DND-41 (cell line): Measurements from ENCODE around the gene MBP.

Experiments
- ATAC-seq: fragments of 200-7000 bp; cut with Tn5 transposase; 3 replicates; pipeline ENCODE4 v1.9.1; 2021; ENCODE audit warnings: low read depth; ENCODE audit not compliant: insufficient read depth
- DNase-seq: peaks from one replicate; pipeline ENCODE4 v3.0.0-alpha.2; 2020
- H2AFZ ChIP-seq: 2 replicates; pipeline ENCODE4 v1.6.0; 2012; ENCODE audit warnings: low read depth, low read length
- H3K27ac ChIP-seq: 2 replicates; pipeline ENCODE4 v1.5.1; 2012; ENCODE audit warnings: low read length, inconsistent platforms
- H3K27me3 ChIP-seq: fragments of 200-600 bp; sonication (generic); 2 replicates; pipeline ENCODE4 v1.6.0; 2012; ENCODE audit warnings: low read length, mild to moderate bottlenecking, inconsistent platforms; ENCODE audit not compliant: insufficient read depth, poor library complexity
- H3K36me3 ChIP-seq: 2 replicates; pipeline ENCODE4 v1.5.1; 2012; ENCODE audit warnings: low read length, inconsistent platforms; ENCODE audit not compliant: insufficient read depth
- H3K4me1 ChIP-seq: 2 replicates; pipeline ENCODE4 v1.5.1; 2012; ENCODE audit warnings: mild to moderate bottlenecking, low read length; ENCODE audit not compliant: insufficient read depth
- H3K4me2 ChIP-seq: 2 replicates; pipeline ENCODE4 v1.6.0; 2012; ENCODE audit warnings: mild to moderate bottlenecking, moderate library complexity, low read length, inconsistent platforms; ENCODE audit not compliant: insufficient read depth
- H3K4me3 ChIP-seq, 2 experiments: fragments of 200-600 bp in 1 of 2; shearing (Covaris generic) in 1 of 2; 2 replicates each; pipeline ENCODE4 v1.5.1; 2012 to 2016; ENCODE audit warnings: inconsistent platforms in 2 of 2, low read length in 2 of 2, mild to moderate bottlenecking in 2 of 2, low read depth in 1 of 2, moderate library complexity in 1 of 2
- H3K79me2 ChIP-seq: 2 replicates; pipeline ENCODE4 v1.6.0; 2012; ENCODE audit warnings: low read length, inconsistent platforms; ENCODE audit not compliant: insufficient read depth
- H3K9ac ChIP-seq: 2 replicates; pipeline ENCODE4 v1.6.0; 2012; ENCODE audit warnings: low read depth, mild to moderate bottlenecking, inconsistent platforms, low read length, moderate library complexity
- H3K9me3 ChIP-seq: 2 replicates; pipeline ENCODE4 v1.5.1; 2012; ENCODE audit warnings: low read length, moderate library complexity, mild to moderate bottlenecking, inconsistent platforms; ENCODE audit not compliant: insufficient read depth, severe bottlenecking
- H4K20me1 ChIP-seq: 2 replicates; pipeline ENCODE4 v1.6.0; 2012; ENCODE audit warnings: low read length; ENCODE audit not compliant: insufficient read depth
- CTCF ChIP-seq: IDR thresholded peaks from 2 replicates; pipeline ENCODE4 v1.5.1; 2012; ENCODE audit warnings: borderline replicate concordance, low read length, moderate library complexity, mild to moderate bottlenecking; ENCODE audit not compliant: poor library complexity, severe bottlenecking; ENCODE audit errors: extremely low read depth
- EZH2 ChIP-seq: IDR thresholded peaks from 3 replicates; pipeline ENCODE4 v1.6.1; 2012; ENCODE audit warnings: borderline replicate concordance, low read depth, mild to moderate bottlenecking, moderate library complexity, low read length, inconsistent platforms; ENCODE audit not compliant: severe bottlenecking

MBP gene

GRCh38 chr18:77119101-77119850, 13.3 kb downstream of the MBP start:
- H3K27ac ChIP-seq = peak overlapping the region; percentile 85
- TF ChIP-seq EZH2 (no peak), CTCF (no peak)
- no peaks in the 10 kb centered on the region for H3K9me3 ChIP-seq
- H3K79me2 ChIP-seq = peaks cover 91% of the 10 kb centered on the region
- no peak overlapping the region for H3K4me3 ChIP-seq
- H3K4me1 ChIP-seq = peaks cover 95% of the 10 kb centered on the region
- peaks cover 60% of the 10 kb centered on the region for H3K36me3 ChIP-seq
- H3K27me3 ChIP-seq = no peaks in the 10 kb centered on the region
- H3K4me2 ChIP-seq = no peak overlapping the region; the same call in 1 of the 2 replicates
- H4K20me1 ChIP-seq = no peaks in the 10 kb centered on the region
- ATAC-seq (no peak), DNase-seq (no peak)
- H3K9ac ChIP-seq = 0 out of 2 replicates have a peak overlapping the region, but pooled peaks have one; percentile 19
- H2AFZ ChIP-seq = no peak overlapping the region

GRCh38 chr18:77118256-77119090, 14.1 kb downstream of the MBP start:
- Histone ChIP-seq H2AFZ (no peak overlapping the region), H3K4me1 (peaks cover 95% of the 10 kb centered on the region), H3K27ac (peak overlapping the region; percentile 85), H3K9ac (0 out of 2 replicates have a peak overlapping the region, but pooled peaks have one; percentile 19), H3K79me2 (peaks cover 93% of the 10 kb centered on the region), H3K4me3 (no peak overlapping the region; a peak in 1 of 4 replicates), H3K4me2 (no peak overlapping the region), H4K20me1 (no peaks in the 10 kb centered on the region), H3K27me3 (no peaks in the 10 kb centered on the region), H3K36me3 (peaks cover 58% of the 10 kb centered on the region), H3K9me3 (no peaks in the 10 kb centered on the region)
- TF ChIP-seq CTCF = no peak
- TF ChIP-seq EZH2 = no peak
- ATAC-seq (no peak), DNase-seq (no peak)

GRCh38 chr18:77116201-77117080, 16.1 kb downstream of the MBP start:
- H3K9me3 ChIP-seq = no peaks in the 10 kb centered on the region
- no peaks in the 10 kb centered on the region for H4K20me1 ChIP-seq
- peaks cover 93% of the 10 kb centered on the region for H3K79me2 ChIP-seq
- H3K27me3 ChIP-seq = no peaks in the 10 kb centered on the region
- peak overlapping the region; percentile 97 for H3K27ac ChIP-seq
- no peak overlapping the region; the same call in 1 of the 2 replicates for H3K4me2 ChIP-seq
- H3K36me3 ChIP-seq = peaks cover 64% of the 10 kb centered on the region
- H3K4me3 ChIP-seq = no peak overlapping the region
- no peak overlapping the region for H2AFZ ChIP-seq
- TF ChIP-seq CTCF (no peak), EZH2 (no peak)
- peaks cover 94% of the 10 kb centered on the region for H3K4me1 ChIP-seq
- ATAC-seq = no peak
- peak overlapping the region; percentile 49 for H3K9ac ChIP-seq
- no peak for DNase-seq
